Endothelial cell of umbilical vein (primary cell): ENCODE data around the gene LILRA1. TPM values are rescaled to one million over a fixed set of nuclear protein-coding genes. Genes with fewer than 3 reads are reported as not detected.
"Not testable (repeated sequence)": the region's sequence is repeated elsewhere in the genome, so short reads cannot be mapped to it uniquely, and the experiment has no call there.

Experiments used
- BruUV-seq: library from RNA; stranded (reverse); fragments of 400-500 nt; replicated peaks from 2 replicates; lab custom pipeline; 2021; lab: Mats Ljungman, UMichigan
- CTCF ChIA-PET: fragments of 300-600, 350-600 bp; sonication (Branson Sonifier 250); formaldehyde crosslinking; loops from one replicate; lab custom pipeline; 2021; ENCODE audit warnings: antibody characterized with exemption, inconsistent platforms; lab: Charles Lee
- POLR2A ChIA-PET: fragments of 300-600, 350-600 bp; sonication (Branson Sonifier 250); formaldehyde crosslinking; loops from one replicate; lab custom pipeline; 2021; ENCODE audit warnings: antibody characterized with exemption, inconsistent platforms; lab: Charles Lee
- DNase-seq: peaks from one replicate; pipeline ENCODE4 v3.0.0-alpha.2; 2011; ENCODE audit warnings: low read depth, low spot score
- FAIRE-seq: peaks from 2 replicates; lab custom pipeline; 2011; peaks lifted over from hg19 to GRCh38; lab: Jason Lieb, UNC
- H2AFZ ChIP-seq: 2 replicates; pipeline ENCODE4 v1.6.0; 2012; ENCODE audit warnings: low read depth, low read length, control low read depth, inconsistent platforms
- H3K27ac ChIP-seq: 2 replicates; pipeline ENCODE4 v1.5.1; 2011; ENCODE audit warnings: low read depth, mild to moderate bottlenecking, control low read depth, low read length, moderate library complexity; ENCODE audit not compliant: insufficient read depth
- H3K27me3 ChIP-seq, 2 experiments: 2 replicates each; pipeline versions ENCODE4 v1.6.0 to v1.6.1; 2011; ENCODE audit warnings: low read length in 2 of 2, mixed read lengths in 1 of 2; ENCODE audit not compliant: control insufficient read depth in 2 of 2, insufficient read depth in 2 of 2
- H3K36me3 ChIP-seq, 2 experiments: 2 replicates in 1 of 2; 3 replicates in 1 of 2; pipeline ENCODE4 v1.5.1; 2011; ENCODE audit warnings: low read length in 2 of 2, mild to moderate bottlenecking in 1 of 2, moderate library complexity in 1 of 2; ENCODE audit not compliant: control insufficient read depth in 2 of 2, insufficient read depth in 2 of 2; ENCODE audit errors: extremely low read depth in 1 of 2
- H3K4me1 ChIP-seq: 3 replicates; pipeline ENCODE4 v1.5.1; 2011; ENCODE audit warnings: mild to moderate bottlenecking, low read length; ENCODE audit not compliant: control insufficient read depth, insufficient read depth; ENCODE audit errors: extremely low read depth
- H3K4me2 ChIP-seq: 2 replicates; pipeline ENCODE4 v1.6.1; 2011; ENCODE audit warnings: low read length, control low read depth, mixed read lengths; ENCODE audit not compliant: insufficient read depth
- H3K4me3 ChIP-seq, 3 experiments: fragments of 200-600 bp in 1 of 3; sonication (generic), shearing (Covaris generic) in 1 of 3; replicated peaks in 1 of 3; 2 replicates each; pipeline ENCODE4 v1.5.1; 2011 to 2016; ENCODE audit warnings: control low read depth in 3 of 3, low read length in 3 of 3, mild to moderate bottlenecking in 2 of 3, inconsistent platforms in 1 of 3, low read depth in 1 of 3, moderate library complexity in 1 of 3; ENCODE audit not compliant: insufficient read depth in 1 of 3
- H3K79me2 ChIP-seq: 2 replicates; pipeline ENCODE4 v1.6.0; 2012; ENCODE audit warnings: low read length, inconsistent platforms; ENCODE audit not compliant: control insufficient read depth, insufficient read depth
- H3K9ac ChIP-seq: replicated peaks from 2 replicates; pipeline ENCODE3; 2011; ENCODE audit warnings: low read length, control low read depth; ENCODE audit not compliant: insufficient read depth; ENCODE audit errors: extremely low read depth
- H3K9me1 ChIP-seq: replicated peaks from 3 replicates; pipeline ENCODE4 v1.6.0; 2011; ENCODE audit warnings: mild to moderate bottlenecking, low read length; ENCODE audit not compliant: control insufficient read depth, insufficient read depth; ENCODE audit errors: extremely low read depth
- H3K9me3 ChIP-seq: replicated peaks from 2 replicates; pipeline ENCODE4 v1.5.1; 2012; ENCODE audit warnings: low read length, inconsistent platforms; ENCODE audit not compliant: control insufficient read depth, insufficient read depth
- H4K20me1 ChIP-seq: replicated peaks from 2 replicates; pipeline ENCODE3; 2011; ENCODE audit warnings: mild to moderate bottlenecking, low read length; ENCODE audit not compliant: control insufficient read depth, insufficient read depth; ENCODE audit errors: extremely low read depth
- CTCF ChIP-seq, 2 donors: IDR thresholded peaks; 1 replicate in 1 of 2; 2 replicates in 1 of 2; pipeline ENCODE4 v1.5.1; 2011; ENCODE audit warnings: low read length in 2 of 2, mild to moderate bottlenecking in 2 of 2, moderate library complexity in 2 of 2, control low read depth in 1 of 2, inconsistent platforms in 1 of 2, low read depth in 1 of 2; ENCODE audit not compliant: insufficient read depth in 1 of 2; ENCODE audit errors: extremely low read depth in 1 of 2
- EZH2 ChIP-seq: IDR thresholded peaks from 2 replicates; pipeline ENCODE4 v1.6.1; 2012; ENCODE audit warnings: borderline replicate concordance, low read depth, mild to moderate bottlenecking, moderate library complexity, low read length, inconsistent platforms; ENCODE audit not compliant: severe bottlenecking
- FOS ChIP-seq: IDR thresholded peaks from 2 replicates; pipeline ENCODE4 v1.6.1; 2011; ENCODE audit warnings: mild to moderate bottlenecking, low read length, moderate library complexity, borderline replicate concordance; ENCODE audit not compliant: insufficient read depth
- GATA2 ChIP-seq: IDR thresholded peaks from 2 replicates; pipeline ENCODE4 v1.7.0; 2011; ENCODE audit warnings: low read depth, mild to moderate bottlenecking, moderate library complexity, mixed read lengths, low read length; ENCODE audit not compliant: insufficient read length, insufficient read depth
- JUN ChIP-seq: IDR thresholded peaks from 2 replicates; pipeline ENCODE4 v1.6.1; 2011; ENCODE audit warnings: borderline replicate concordance, low read depth; ENCODE audit not compliant: insufficient read length, insufficient read depth
- MAX ChIP-seq: IDR thresholded peaks from 2 replicates; pipeline ENCODE4 v1.6.1; 2011; ENCODE audit not compliant: insufficient read depth, insufficient read length
- MYC ChIP-seq: IDR thresholded peaks from one replicate; pipeline ENCODE4 v1.6.1; 2011; ENCODE audit warnings: mild to moderate bottlenecking, low read depth, low read length
- POLR2A ChIP-seq: IDR thresholded peaks from 2 replicates; pipeline ENCODE4 v1.6.1; 2012; ENCODE audit warnings: low read depth, mild to moderate bottlenecking, control low read depth, low read length
- POLR2AphosphoS5 ChIP-seq: IDR thresholded peaks from 2 replicates; pipeline ENCODE4 v1.6.1; 2012; ENCODE audit warnings: low read depth, mild to moderate bottlenecking, control low read depth, low read length, moderate library complexity; ENCODE audit not compliant: insufficient read depth
- dilution Hi-C: fragments of 300-500 bp; cut with MboI; formaldehyde crosslinking; loops from one replicate; pipeline ENCODE4 v1.15.0; 2019; ENCODE audit warnings: low sequenced_read_pairs; ENCODE audit not compliant: extremely low pct_ligation_motif_present
- intact Hi-C: fragments of 100-400 bp; cut with micrococcal nuclease; formaldehyde crosslinking; loops from one replicate; pipeline ENCODE4 v1.10.0; 2022
- polyA plus RNA-seq, 4 experiments: library from polyadenylated mRNA; depleted of rRNA in 3 of 4; stranded (reverse) in 3 of 4; unstranded in 1 of 4; fragments of >200 nt; gene quantifications; 2 replicates each; pipeline versions ENCODE4 v1.2.1 to v1.2.3, GENCODE V29; 2011 to 2012; ENCODE audit warnings: missing spikeins in 1 of 4
- total RNA-seq: library from RNA; stranded (reverse); gene quantifications from 2 replicates; pipeline ENCODE4 v1.2.3, GENCODE V29; 2021

The LILRA1 gene
- total and polyA plus RNA-seq, 2 donors (not counting 3 experiments of a cell fraction or from before 2014, with no cell fraction given) = not detected

- Histone ChIP-seq H2AFZ (no peak overlapping the region), H3K4me3 (no peak overlapping the region), H3K4me2 (no peak overlapping the region), H3K4me1 (no peaks in the 10 kb centered on the region), H4K20me1 (no peaks in the 10 kb centered on the region), H3K79me2 (no peaks in the 10 kb centered on the region), H3K9ac (no peak overlapping the region), H3K9me1 (no peaks in the 10 kb centered on the region), H3K27me3 (no peaks in the 10 kb centered on the region), H3K27ac (no peak overlapping the region), H3K36me3 (no peaks in the 10 kb centered on the region), H3K9me3 (no peaks in the 10 kb centered on the region)
- DNase-seq = no peak
- TF ChIP-seq FOS = no peak
- no peak for TF ChIP-seq EZH2
- no peak for TF ChIP-seq POLR2AphosphoS5
- TF ChIP-seq GATA2 = no peak
- no peak for TF ChIP-seq MAX
- TF ChIP-seq MYC = no peak
- TF ChIP-seq JUN = no peak
- TF ChIP-seq POLR2A = no peak
- no peak for TF ChIP-seq CTCF (IDR thresholded peaks at IDR 0.05; ENCODE audit: extremely low read depth in 1 of 2, insufficient read depth in 1 of 2, low read depth in 1 of 2, low read length in 2 of 2)
- dilution Hi-C loops = no loop called here
- ChIA-PET CTCF (no interaction called here), POLR2A (no interaction called here)
- FAIRE-seq = no peak
- intact Hi-C loops = no loop called here
- no TSS peak for BruUV-seq
These were observed 23.1 kb upstream of the LILRA1 start for GRCh38 chr19:54570316-54570715.

GRCh38 chr19:54571715-54572615 lies 21.5 kb upstream of the LILRA1 start:
- BruUV-seq, H3K9me1 ChIP-seq, DNase-seq, H2AFZ ChIP-seq, CTCF ChIA-PET, H4K20me1 ChIP-seq, H3K27me3 ChIP-seq, H3K4me1 ChIP-seq, H3K79me2 ChIP-seq, H3K4me3 ChIP-seq, dilution Hi-C loops, H3K27ac ChIP-seq, POLR2A ChIA-PET, H3K9ac ChIP-seq, H3K9me3 ChIP-seq, H3K36me3 ChIP-seq, intact Hi-C loops, FAIRE-seq, H3K4me2 ChIP-seq: not testable (repeated sequence)
